Peyer's patch (tissue), 4 donors: ENCODE data around the gene RELT.

ENCODE experiments used
- CTCF ChIP-seq, 6 experiments: fragments of 450-650 bp in 4 of 6; fragments of 200-600 bp in 2 of 6; sonication (generic) in 1 of 6; IDR thresholded peaks; one replicate each; pipeline ENCODE4 v1.5.1; 2017 to 2019; ENCODE audit warnings: antibody characterized with exemption in 6 of 6, mild to moderate bottlenecking in 3 of 6, moderate library complexity in 1 of 6
- POLR2A ChIP-seq, 2 donors: fragments of 450-650 bp; IDR thresholded peaks; one replicate each; pipeline ENCODE4 v1.5.1; 2017; ENCODE audit warnings: antibody characterized with exemption in 2 of 2, mild to moderate bottlenecking in 2 of 2, moderate library complexity in 2 of 2

DNA sequence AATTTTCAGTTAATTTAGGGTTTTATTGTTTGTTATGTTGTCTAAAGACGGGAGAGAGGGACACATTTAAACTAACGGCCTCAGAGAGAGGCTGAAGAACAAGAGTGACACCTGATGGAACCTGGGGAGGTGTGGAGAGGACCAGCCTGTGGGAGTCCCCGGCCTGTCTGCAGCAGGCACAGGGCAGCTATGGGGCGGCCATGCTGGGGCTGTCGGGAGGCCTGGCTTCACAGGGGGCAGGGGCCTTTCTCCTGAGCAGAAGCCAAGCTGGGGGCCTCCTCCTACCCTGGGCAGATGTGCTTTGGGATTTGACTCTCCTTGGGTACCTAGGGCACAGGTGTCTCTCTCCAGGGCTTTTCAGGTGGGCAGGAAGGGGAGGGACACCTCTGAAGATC is 21.9 kb downstream of the RELT start:
- TF ChIP-seq POLR2A (IDR thresholded peaks at IDR 0.05) (no peak), CTCF (IDR thresholded peaks at IDR 0.05) (no peak)
